HFF-Myc (cell line): ENCODE results near the gene THSD7B.
"Not testable (repeated sequence)": the region's sequence is repeated elsewhere in the genome, so short reads cannot be mapped to it uniquely, and the experiment has no call there.

ENCODE experiments used
- DNase-seq: peaks from one replicate; pipeline ENCODE4 v3.0.0-alpha.2; 2011; ENCODE audit warnings: low read depth; ENCODE audit errors: extremely low read depth
- H3K4me3 ChIP-seq: replicated peaks from 2 replicates; pipeline ENCODE4 v1.5.1; 2011; ENCODE audit warnings: low read depth, mild to moderate bottlenecking, control low read depth, low read length
- CTCF ChIP-seq: IDR thresholded peaks from 2 replicates; pipeline ENCODE4 v1.5.1; 2012; ENCODE audit warnings: mild to moderate bottlenecking, low read depth, low read length, control low read depth; ENCODE audit errors: missing control alignments

The THSD7B gene

GRCh38 chr2:137047369-137047768 lies 282.0 kb downstream of the THSD7B start:
- no peak overlapping the region for H3K4me3 ChIP-seq
- TF ChIP-seq CTCF, result no peak
- DNase-seq, result no peak

GRCh38 chr2:137048455-137048854 lies 283.1 kb downstream of the THSD7B start:
- no peak for DNase-seq
- H3K4me3 ChIP-seq, result no peak overlapping the region
- no peak for TF ChIP-seq CTCF

- DNase-seq, result no peak
- H3K4me3 ChIP-seq, result no peak overlapping the region
- no peak for TF ChIP-seq CTCF
Observed at GRCh38 chr2:137049518-137049917, 284.2 kb downstream of the THSD7B start.

GRCh38 chr2:137050949-137051348 lies 285.6 kb downstream of the THSD7B start:
- no peak for TF ChIP-seq CTCF
- H3K4me3 ChIP-seq, result no peak overlapping the region
- DNase-seq, result no peak

GRCh38 chr2:137051778-137052398 lies 286.5 kb downstream of the THSD7B start:
- no peak overlapping the region for H3K4me3 ChIP-seq
- no peak for TF ChIP-seq CTCF
- no peak for DNase-seq

- no peak for DNase-seq
- no peak for TF ChIP-seq CTCF
Observed at GRCh38 chr2:137056704-137057103, 291.4 kb downstream of the THSD7B start.

GRCh38 chr2:137076111-137076765 lies 310.9 kb downstream of the THSD7B start:
- not testable (repeated sequence) for H3K4me3 ChIP-seq, DNase-seq

More at GRCh38 chr2:137056704-137057103, 291.4 kb downstream of the THSD7B start:
- no peak overlapping the region for H3K4me3 ChIP-seq
